Measurements from ENCODE around the gene AACS.

- TF ChIP-seq MAFK (IDR thresholded peaks at IDR 0.05; ENCODE audit: low read depth, low read length) (no peak), CTCF (IDR thresholded peaks at IDR 0.05; ENCODE audit: control extremely low read depth in 1 of 3, insufficient read depth in 1 of 3, low read depth in 1 of 3, low read length in 3 of 3) (no peak), SRF (IDR thresholded peaks at IDR 0.05; ENCODE audit: low read depth, low read length) (no peak)
Observed at GRCh38 chr12:125015680-125016310, 49.4 kb upstream of the AACS start.

Data from H1 (cell line).